Keratinocyte (primary cell): ENCODE data around the gene FCHSD1. TPM values are rescaled to one million over a fixed set of nuclear protein-coding genes. Genes with fewer than 3 reads are reported as not detected.

Experiments used
- DNase-seq: peaks from one replicate; pipeline ENCODE4 v3.0.0-alpha.2; 2011; ENCODE audit warnings: low read depth, missing footprints, low spot score
- FAIRE-seq: peaks from 2 replicates; lab custom pipeline; 2011; peaks lifted over from hg19 to GRCh38; lab: Jason Lieb, UNC
- H2AFZ ChIP-seq: 2 replicates; pipeline ENCODE4 v1.6.0; 2012; ENCODE audit warnings: low read length, control low read depth, inconsistent platforms; ENCODE audit not compliant: control insufficient read depth
- H3K27ac ChIP-seq: 2 replicates; pipeline ENCODE4 v1.5.1; 2011; ENCODE audit warnings: low read length; ENCODE audit not compliant: control insufficient read depth, insufficient read depth
- H3K27me3 ChIP-seq: 3 replicates; pipeline ENCODE4 v1.6.0; 2011; ENCODE audit warnings: low read length; ENCODE audit not compliant: control insufficient read depth, insufficient read depth; ENCODE audit errors: extremely low read depth
- H3K36me3 ChIP-seq, 2 experiments: 2 replicates in 1 of 2; 3 replicates in 1 of 2; pipeline ENCODE4 v1.5.1; 2011; ENCODE audit warnings: low read length in 2 of 2, mild to moderate bottlenecking in 1 of 2; ENCODE audit not compliant: control insufficient read depth in 2 of 2, insufficient read depth in 2 of 2; ENCODE audit errors: extremely low read depth in 1 of 2
- H3K4me1 ChIP-seq: 3 replicates; pipeline ENCODE4 v1.5.1; 2011; ENCODE audit warnings: low read length; ENCODE audit not compliant: control insufficient read depth, insufficient read depth; ENCODE audit errors: extremely low read depth
- H3K4me2 ChIP-seq: 3 replicates; pipeline ENCODE4 v1.6.0; 2011; ENCODE audit warnings: low read depth, low read length; ENCODE audit not compliant: control insufficient read depth, insufficient read depth; ENCODE audit errors: extremely low read depth
- H3K4me3 ChIP-seq, 3 experiments: fragments of 200-600 bp in 1 of 3; sonication (generic) in 1 of 3; 2 replicates in 2 of 3; 3 replicates in 1 of 3; pipeline ENCODE4 v1.5.1; 2011 to 2016; ENCODE audit warnings: low read length in 3 of 3, mild to moderate bottlenecking in 3 of 3, control low read depth in 2 of 3, inconsistent platforms in 1 of 3, low read depth in 1 of 3, mixed read lengths in 1 of 3, mixed run types in 1 of 3, moderate library complexity in 1 of 3; ENCODE audit not compliant: control insufficient read depth in 2 of 3, insufficient read depth in 2 of 3; ENCODE audit errors: extremely low read depth in 1 of 3
- H3K79me2 ChIP-seq: 2 replicates; pipeline ENCODE4 v1.6.0; 2012; ENCODE audit warnings: low read length; ENCODE audit not compliant: control insufficient read depth, insufficient read depth
- H3K9ac ChIP-seq: 3 replicates; pipeline ENCODE4 v1.6.0; 2011; ENCODE audit warnings: low read length; ENCODE audit not compliant: control insufficient read depth, insufficient read depth; ENCODE audit errors: extremely low read depth
- H3K9me1 ChIP-seq: 3 replicates; pipeline ENCODE4 v1.6.0; 2011; ENCODE audit warnings: low read length; ENCODE audit not compliant: control insufficient read depth, insufficient read depth; ENCODE audit errors: extremely low read depth
- H3K9me3 ChIP-seq: 2 replicates; pipeline ENCODE4 v1.5.1; 2012; ENCODE audit warnings: low read depth, low read length; ENCODE audit not compliant: control insufficient read depth
- H4K20me1 ChIP-seq: 3 replicates; pipeline ENCODE4 v1.6.0; 2011; ENCODE audit warnings: low read length; ENCODE audit not compliant: control insufficient read depth, insufficient read depth; ENCODE audit errors: extremely low read depth
- CTCF ChIP-seq, 3 experiments: IDR thresholded peaks in 1 of 3; conservative IDR thresholded peaks in 1 of 3; optimal IDR thresholded peaks in 1 of 3; 2 replicates in 2 of 3; 3 replicates in 1 of 3; pipeline versions ENCODE3 to v1.5.1; 2011; ENCODE audit warnings: low read length in 3 of 3, mild to moderate bottlenecking in 3 of 3, moderate library complexity in 2 of 3, control low read depth in 1 of 3, inconsistent platforms in 1 of 3; ENCODE audit not compliant: insufficient read depth in 2 of 3; ENCODE audit errors: extremely low read depth in 1 of 3
- EZH2 ChIP-seq: IDR thresholded peaks from one replicate; pipeline ENCODE4 v1.6.1; 2012; ENCODE audit warnings: inconsistent platforms, mild to moderate bottlenecking, low read length, moderate library complexity
- dilution Hi-C: fragments of 300-500 bp; cut with MboI; formaldehyde crosslinking; loops from one replicate; pipeline ENCODE4 v1.7.0; 2020; ENCODE audit warnings: low sequenced_read_pairs; ENCODE audit not compliant: extremely low pct_ligation_motif_present
- polyA plus RNA-seq, 5 experiments: library from polyadenylated mRNA; depleted of rRNA in 3 of 5; stranded (reverse) in 3 of 5; stranded (forward) in 1 of 5; unstranded in 1 of 5; fragments of >200 nt; gene quantifications; 1 replicate in 1 of 5; 2 replicates in 3 of 5; 3 replicates in 1 of 5; pipeline versions ENCODE4 v1.2.1 to v1.2.3, GENCODE V29; 2011 to 2012; ENCODE audit warnings: missing spikeins in 2 of 5, low read depth in 1 of 5, low replicate concordance in 1 of 5

The FCHSD1 gene
- polyA plus RNA-seq, 1 donor (not counting 4 experiments of a cell fraction or from before 2014, with no cell fraction given) = 13.5 TPM

- no peaks in the 10 kb centered on the region for H4K20me1 ChIP-seq
- FAIRE-seq = no peak
These were observed 499 bp upstream of the FCHSD1 start for GRCh38 chr5:141651728-141652105.

GRCh38 chr5:141649972-141650371 is 1.2 kb downstream of the FCHSD1 start:
- no peak overlapping the region for H3K4me2 ChIP-seq
- DNase-seq = no peak

More at GRCh38 chr5:141651728-141652105, 499 bp upstream of the FCHSD1 start:
- no peak overlapping the region for H3K27ac ChIP-seq
- peak overlapping the region; percentile 58 to 70 (median 68) for H3K4me3 ChIP-seq
- DNase-seq = no peak
- H3K79me2 ChIP-seq = no peaks in the 10 kb centered on the region
- peak overlapping the region; percentile 77 for H3K4me2 ChIP-seq
- peak overlapping the region; percentile 86 for H2AFZ ChIP-seq
- H3K36me3 ChIP-seq = peaks cover 0 to 3% of the 10 kb centered on the region in 2 experiments
- no peaks in the 10 kb centered on the region for H3K9me1 ChIP-seq
- H3K9ac ChIP-seq = peak overlapping the region; percentile 60
- H3K27me3 ChIP-seq = no peaks in the 10 kb centered on the region
- H3K4me1 ChIP-seq = peaks cover 8% of the 10 kb centered on the region
- TF ChIP-seq CTCF (optimal IDR thresholded peaks at IDR 0.05 in 1 of 3, IDR thresholded peaks at IDR 0.05 in 1 of 3, conservative IDR thresholded peaks at IDR 0.05 in 1 of 3; ENCODE audit: extremely low read depth in 1 of 3, insufficient read depth in 2 of 3, low read length in 3 of 3) (no peak), EZH2 (no peak)
- dilution Hi-C loops = no loop called here
- H3K9me3 ChIP-seq = no peaks in the 10 kb centered on the region

More at GRCh38 chr5:141649972-141650371, 1.2 kb downstream of the FCHSD1 start:
- Histone ChIP-seq H3K79me2 (no peaks in the 10 kb centered on the region), H3K9me1 (no peaks in the 10 kb centered on the region), H3K4me1 (peaks cover 8% of the 10 kb centered on the region), H2AFZ (no peak overlapping the region), H3K27me3 (no peaks in the 10 kb centered on the region), H3K27ac (no peak overlapping the region), H3K9me3 (no peaks in the 10 kb centered on the region), H4K20me1 (no peaks in the 10 kb centered on the region), H3K36me3 (peaks cover 0 to 4% of the 10 kb centered on the region in 2 experiments), H3K9ac (no peak overlapping the region), H3K4me3 (no peak overlapping the region)
- TF ChIP-seq CTCF (optimal IDR thresholded peaks at IDR 0.05 in 1 of 3, IDR thresholded peaks at IDR 0.05 in 1 of 3, conservative IDR thresholded peaks at IDR 0.05 in 1 of 3; ENCODE audit: extremely low read depth in 1 of 3, insufficient read depth in 2 of 3, low read length in 3 of 3) (no peak), EZH2 (no peak)
- FAIRE-seq = no peak
- dilution Hi-C loops = no loop called here
